ENCODE results near the gene MTAP.

- no peak for TF ChIP-seq CTCF (IDR thresholded peaks at IDR 0.05; ENCODE audit: low read length)
- no peak for TF ChIP-seq EZH2phosphoT487 (IDR thresholded peaks at IDR 0.05; ENCODE audit: low read length)
- TF ChIP-seq EZH2 (optimal IDR thresholded peaks at IDR 0.05; ENCODE audit: low read depth, low read length), result no peak
Measured at GRCh38 chr9:21904776-21905175, 102.3 kb downstream of the MTAP start.

Data from MM.1S (cell line).